Islet of Langerhans (tissue), 1 donor: ENCODE measurements around the gene FLYWCH1.

Source experiments
- FAIRE-seq: peaks from one replicate; lab custom pipeline; 2011; peaks lifted over from hg19 to GRCh38; lab: Jason Lieb, UNC

FLYWCH1 gene

DNA sequence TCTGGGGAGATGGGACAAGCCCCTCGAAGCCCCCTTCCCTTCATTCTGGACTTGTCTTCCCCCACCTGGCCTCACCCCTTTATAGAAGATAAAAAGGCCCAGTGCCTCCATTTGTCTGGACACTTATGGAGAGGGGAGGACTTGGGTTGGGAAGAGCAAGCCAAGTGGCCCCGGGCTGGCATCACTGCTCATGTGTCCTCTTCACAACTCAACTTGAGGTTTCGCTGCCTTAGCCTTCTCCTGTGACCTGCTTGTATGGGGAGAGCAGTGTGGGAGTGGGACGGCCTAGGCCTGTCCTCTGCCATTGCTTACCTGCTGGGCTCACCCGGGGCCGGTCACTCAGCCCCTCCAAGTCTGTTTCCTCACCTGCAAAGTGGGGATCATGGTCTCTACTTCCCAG, 58.8 kb downstream of the FLYWCH1 start:
- FAIRE-seq, result no peak

DNA sequence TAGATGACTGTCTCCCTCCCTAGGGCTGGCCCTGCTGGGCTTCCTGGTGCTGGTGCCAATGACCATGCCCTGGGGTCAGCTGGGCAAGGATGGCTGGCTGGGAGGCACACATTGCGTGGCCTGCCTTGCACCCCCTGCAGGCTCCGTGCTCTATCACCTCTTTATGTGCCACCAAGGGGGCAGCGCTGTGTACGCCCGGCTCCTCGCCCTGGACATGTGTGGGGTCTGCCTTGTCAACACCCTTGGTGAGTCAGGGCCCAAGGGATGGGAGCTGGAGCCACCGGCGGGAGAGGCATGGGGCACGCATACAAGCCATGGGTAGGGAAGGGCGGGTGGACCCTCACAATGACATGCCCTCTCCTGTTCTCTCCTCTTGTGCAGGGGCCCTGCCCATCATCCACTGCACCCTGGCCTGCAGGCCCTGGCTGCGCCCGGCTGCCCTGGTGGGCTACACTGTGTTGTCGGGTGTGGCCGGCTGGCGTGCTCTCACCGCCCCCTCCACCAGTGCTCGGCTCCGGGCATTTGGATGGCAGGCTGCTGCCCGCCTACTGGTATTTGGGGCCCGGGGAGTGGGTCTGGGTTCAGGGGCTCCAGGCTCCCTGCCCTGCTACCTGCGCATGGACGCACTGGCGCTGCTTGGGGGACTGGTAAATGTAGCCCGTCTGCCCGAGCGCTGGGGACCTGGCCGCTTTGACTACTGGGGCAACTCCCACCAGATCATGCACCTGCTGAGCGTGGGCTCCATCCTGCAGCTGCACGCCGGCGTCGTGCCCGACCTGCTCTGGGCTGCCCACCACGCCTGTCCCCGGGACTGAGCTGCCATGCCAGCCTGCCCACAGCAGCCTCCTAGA, 59.6 kb downstream of the FLYWCH1 start:
- no peak for FAIRE-seq

DNA sequence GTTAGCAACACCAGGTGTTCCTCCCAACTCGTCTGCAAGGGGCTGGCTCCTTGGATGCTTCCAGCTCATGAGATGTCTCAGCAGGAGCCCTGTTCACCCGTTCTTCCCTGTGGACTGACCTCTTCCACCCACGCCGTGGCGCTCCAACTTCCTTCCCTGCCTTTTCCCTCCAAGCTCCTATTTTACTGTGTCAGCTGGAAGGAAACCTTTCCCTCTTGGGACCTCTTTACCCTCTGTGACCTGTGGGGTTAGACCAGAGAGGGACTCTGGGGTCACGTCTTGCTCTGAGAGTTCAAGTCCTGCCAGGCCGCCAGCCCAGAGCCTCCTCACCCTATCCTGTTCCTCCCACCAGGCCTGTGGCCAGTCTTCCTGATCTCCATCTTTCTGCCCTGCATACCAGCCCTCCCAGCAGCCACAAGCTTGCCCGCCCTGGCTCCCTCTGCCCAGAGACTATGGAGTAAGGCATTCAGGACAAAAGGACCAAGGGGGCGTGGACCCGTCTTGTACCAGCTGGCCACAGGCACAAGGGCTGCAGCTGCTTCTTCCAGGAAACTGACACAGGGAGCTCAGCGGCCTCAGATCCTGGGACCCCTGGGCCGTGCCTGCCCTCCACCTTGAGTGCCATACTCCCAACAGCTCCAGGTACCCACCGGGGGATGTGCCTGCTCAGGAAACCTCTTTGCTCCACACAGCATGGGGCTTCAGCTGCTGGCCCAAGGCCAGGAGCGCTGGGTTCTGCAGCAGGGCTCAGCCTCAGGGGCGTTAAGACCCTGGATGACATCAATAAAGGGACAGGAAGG, 60.5 kb downstream of the FLYWCH1 start:
- no peak for FAIRE-seq

DNA sequence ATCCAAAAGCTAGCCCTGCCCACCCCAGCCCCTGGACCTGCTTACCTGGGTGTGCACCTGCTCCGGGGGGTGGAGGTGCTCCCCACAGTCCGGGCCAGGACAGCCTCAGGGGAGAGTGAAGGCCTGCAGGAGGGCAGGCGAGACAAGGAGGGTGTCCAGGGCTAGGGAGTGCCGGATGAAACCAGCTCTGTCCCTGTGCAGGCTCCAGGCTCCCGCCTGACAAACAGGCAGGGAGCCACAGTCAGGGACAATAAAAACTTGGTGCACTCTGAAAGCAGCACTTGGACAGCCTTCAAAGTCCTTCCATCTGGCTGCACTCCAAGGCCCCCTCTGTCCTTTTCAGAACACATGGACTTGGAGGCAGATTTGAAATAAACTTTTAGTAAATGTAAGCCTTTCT, 61.4 kb downstream of the FLYWCH1 start:
- FAIRE-seq, result no peak

DNA sequence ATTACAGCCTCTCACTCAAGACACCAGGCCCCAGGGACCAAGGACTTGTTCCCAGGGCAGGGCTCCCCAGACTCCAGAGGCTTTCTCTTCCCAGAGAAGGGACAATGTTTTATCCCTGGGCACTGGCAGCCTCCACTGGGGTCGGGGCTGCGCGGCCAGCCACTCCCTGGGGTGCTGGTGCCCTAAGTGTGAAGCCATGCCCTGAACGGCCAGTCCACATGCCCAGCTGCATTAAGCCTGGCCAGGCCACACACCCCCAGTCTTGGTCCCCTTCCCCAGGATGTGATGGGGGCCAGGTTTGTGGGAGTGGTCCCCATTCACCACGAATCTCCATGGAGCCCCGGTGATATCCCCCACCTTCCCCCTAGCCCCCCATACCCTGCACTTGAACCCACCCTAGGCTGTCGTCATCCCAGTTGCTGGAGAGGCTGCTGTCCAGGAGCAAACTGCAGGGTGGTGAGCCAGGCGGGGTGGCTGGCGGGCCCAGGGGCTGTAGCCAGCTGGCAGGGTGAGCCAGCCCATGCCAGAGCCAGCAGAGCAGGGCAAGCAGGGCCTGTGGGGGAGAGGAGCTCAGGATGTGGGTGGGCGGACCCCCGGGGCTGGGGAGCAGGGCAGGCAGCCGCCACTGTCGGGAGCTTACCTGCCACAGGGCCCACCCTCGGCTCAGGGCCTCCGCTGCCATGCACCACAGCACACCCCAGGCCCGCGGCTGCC, 62.0 kb downstream of the FLYWCH1 start:
- FAIRE-seq, result no peak

DNA sequence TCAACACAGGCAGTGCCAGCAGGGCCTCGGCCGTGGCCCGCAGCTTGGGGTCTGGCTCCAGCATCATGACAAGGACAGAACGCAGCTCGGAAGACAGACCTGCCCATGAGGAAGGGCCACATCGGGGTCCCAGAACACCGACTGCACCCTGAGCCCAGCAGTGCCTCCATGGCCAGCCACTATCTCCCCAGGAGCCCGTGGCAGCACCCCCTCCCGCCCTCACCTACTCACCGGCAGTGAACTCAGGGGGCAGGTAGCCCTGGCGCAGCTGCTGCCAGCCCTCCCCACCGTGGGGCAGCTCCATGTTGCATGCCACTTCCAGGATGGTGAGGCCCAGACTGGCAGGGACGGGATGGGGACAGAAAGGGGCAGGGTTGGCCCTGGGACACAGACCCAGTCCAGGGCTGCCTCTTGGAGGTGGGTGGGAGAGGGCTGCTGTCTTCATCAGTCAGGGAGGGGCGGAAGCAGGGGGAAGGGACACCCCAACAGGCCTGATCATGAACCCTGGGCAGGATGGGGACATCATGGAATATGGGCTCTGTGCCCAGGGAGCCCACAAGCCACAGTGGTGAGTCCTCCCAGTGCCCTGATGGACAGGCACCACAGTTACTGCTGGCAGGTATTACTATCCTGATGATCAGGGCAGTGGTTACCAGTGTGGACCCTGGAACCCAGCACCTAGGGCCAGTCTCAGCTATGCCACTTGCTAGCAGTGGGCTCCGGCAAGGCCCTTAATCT, 62.8 kb downstream of the FLYWCH1 start:
- no peak for FAIRE-seq

DNA sequence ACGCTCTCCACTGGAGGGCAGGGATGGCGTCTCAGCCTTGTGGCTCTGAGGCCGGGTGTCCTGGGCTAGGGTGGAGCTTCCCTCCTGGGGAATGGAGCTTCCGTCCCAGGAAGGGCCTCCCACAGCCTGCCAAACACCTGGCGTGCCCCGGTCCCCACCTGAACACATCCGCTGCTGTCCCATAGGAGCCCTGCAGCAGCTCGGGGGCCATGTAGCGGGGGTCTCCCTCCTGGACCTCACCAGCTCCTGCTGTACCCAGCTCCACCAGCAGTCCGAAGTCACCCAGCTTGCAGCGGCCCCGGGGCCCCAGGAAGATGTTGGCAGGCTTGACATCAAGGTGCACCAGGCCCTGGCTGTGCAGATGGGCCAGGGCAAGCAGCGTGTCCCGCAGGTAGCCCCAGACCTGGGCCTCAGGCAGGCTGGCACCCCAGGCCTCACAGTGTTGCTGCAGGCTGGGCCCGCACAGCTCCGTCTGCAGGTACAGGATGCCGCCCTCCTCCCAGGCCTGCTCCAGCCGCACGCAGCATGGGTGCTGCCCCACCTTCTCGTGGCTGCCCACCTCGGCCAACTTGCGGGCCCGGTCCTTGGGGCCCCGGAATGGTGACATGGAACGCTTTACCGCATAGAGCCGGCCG, 63.5 kb downstream of the FLYWCH1 start:
- FAIRE-seq, result no peak

DNA sequence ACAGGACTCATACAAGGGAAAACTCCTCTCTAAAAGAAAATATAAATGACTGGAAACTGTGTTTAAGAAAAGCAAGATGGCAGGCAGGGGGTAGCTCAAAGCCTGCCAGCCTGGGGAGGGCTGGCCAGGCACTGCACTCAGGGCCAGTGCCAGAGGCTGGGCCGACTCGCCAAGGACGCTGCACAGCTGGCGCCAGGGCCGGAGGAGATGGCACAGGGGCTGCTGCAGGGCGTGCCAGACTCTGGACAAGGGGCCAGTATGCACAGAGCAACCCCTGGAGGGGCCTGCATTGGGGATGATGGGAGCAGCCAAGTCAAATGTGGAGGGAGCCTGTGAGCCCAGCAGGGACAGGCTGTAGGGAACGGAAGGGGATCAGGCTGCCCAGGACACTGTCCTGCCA, 64.5 kb downstream of the FLYWCH1 start:
- FAIRE-seq, result no peak

DNA sequence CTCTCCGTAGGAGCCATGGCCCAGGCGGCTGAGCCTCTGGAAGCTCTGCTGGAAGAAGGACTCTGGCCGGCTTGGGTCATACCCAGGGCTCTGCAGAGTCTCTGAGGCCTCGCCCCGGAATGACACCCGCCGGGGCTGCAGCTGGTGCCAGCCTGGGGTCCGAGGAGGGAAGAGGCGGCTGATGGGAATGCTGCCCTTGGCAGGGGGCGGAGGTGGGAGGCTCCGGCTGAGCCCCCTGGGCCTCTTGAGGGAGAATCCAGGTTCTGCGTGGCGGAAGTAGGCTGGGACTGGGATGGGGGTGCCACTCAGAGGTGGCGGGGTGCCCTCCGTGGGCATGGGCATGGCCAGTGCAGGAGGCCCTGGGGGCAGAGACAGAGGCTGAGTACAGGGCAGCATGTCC, 64.9 kb downstream of the FLYWCH1 start:
- FAIRE-seq, result no peak

DNA sequence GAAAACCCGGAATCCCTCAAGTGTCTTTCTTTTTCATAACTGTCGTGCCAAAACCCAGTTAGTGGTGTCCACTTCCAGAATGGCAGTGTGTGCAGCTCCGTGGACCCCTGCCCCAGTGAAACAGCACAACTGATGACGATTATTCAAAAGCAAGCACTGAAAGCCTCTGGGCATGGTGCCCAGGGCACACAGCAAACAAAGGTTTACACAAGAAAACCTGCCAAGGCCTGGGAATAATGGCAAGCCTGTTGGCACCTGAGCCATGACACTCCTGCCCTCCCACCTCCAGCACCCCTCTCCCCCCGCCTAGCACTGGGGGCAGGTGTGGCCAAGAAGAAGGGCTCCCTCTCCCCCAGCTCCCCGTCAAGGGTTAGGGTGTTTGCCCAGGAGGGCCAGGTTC, 65.7 kb downstream of the FLYWCH1 start:
- FAIRE-seq, result no peak

DNA sequence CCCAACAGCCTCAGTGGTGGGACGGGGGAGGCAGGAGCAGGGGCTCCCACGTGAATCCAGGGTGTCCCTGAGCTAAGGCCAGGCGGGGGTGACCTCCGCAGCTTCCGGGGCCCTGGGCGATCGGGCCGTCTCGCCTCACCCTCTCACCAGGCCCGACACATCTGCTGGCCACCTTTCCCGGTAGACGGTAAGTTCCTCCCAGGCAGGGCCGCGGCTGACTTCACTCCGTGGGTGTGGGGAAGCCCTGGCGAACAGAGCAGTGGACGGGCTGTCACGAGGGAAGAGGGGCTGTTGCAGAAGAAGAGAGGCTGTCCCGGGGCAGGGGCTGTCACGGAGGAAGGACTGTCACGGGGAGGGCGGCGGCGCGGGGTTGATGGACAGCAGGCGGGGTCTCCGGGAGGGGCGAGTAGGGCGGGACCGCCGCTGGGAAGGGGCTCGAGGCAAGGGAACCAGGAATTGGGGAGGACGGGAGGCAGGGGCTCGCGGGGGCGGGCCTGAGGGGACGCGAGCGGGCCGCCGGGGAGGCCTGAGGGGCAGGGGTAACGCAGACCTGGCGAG, 68.0 kb downstream of the FLYWCH1 start:
- no peak for FAIRE-seq

DNA sequence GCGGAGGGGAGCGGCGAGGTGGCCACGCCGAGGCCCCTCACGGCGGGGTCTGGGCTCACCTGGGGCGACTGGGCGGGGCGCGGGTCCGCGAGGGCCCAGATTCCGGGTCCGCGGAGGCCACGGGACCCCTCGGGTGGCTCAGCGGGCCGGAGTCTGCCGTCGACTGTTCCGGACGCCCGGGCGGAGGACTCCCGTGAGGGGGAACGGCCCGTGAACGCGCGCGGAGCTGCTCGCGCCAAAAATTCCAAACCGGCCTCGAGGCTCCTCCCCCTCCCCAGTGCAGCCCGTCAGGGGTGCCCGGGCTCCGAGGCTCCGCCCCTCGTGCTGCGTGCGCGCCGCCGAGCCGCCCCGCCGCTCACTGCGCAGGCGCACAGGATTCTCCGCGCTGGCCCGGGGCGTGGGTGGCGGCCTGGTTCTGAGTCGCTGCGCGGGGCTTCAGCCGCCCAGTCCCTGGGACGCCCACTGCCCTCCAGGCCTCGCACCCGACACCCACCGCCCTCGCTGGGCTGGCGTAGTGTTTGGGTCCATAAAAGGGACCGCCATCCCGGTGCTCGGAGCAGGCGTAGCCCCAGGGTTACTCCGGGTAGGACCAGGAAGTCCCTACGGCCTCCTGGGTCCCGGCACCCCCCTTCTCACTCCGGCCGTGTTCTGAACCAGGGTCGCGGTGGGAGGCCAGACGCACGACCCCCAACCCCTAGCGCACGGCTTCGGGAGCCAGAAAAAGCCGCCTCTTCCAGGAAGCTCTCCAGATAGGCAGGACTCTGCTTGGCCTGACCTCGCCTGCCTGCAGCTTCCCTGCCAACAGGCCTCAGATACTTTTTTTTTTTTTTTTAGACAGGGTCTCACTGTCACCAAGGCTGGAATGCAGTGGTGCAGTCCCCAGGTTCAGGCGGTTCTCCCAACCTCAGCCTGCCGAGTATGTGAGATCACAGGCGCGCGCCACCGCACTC, 68.8 kb downstream of the FLYWCH1 start, which contains the start of gene PKMYT1:
Gene PKMYT1, minus strand, starts transcription at position 220 of the 950 bp plus-strand sequence. CDS start 789 bp downstream, outside the sequence.
- no peak for FAIRE-seq

DNA sequence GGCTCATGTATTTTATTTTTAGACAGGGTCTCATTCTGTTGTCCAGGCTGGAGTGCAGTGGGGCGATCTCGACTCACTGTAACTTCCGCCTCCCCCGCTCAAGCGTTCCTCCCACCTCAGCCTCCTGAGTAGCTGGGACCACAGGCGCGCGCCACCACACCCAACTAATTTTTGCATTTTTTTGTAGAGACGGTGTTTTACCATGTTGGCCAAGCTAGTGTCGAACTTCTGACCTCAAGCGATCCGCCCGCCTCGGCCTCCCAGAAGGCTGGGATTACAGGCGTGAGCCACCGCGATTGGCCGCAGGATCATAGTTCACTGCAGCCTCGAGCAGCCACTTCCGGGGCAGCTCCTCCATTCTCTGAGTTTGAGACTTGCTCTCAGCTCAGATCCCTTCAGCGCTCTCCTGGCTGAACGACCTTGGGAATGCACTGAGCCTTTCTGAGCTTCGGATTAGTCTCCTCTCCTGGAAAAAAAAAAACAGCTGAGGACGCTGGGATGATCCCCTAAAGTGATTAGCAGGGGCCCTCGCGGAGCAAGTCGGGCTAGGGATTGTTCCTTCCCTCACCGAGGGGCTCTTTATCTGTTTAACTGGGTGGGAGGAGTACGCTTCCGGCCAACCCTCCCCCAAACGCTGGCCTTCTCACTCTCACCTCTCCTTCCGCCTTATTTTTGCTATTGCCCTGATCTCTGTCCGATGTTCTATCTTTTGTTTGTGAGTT, 69.6 kb downstream of the FLYWCH1 start:
- no peak for FAIRE-seq

DNA sequence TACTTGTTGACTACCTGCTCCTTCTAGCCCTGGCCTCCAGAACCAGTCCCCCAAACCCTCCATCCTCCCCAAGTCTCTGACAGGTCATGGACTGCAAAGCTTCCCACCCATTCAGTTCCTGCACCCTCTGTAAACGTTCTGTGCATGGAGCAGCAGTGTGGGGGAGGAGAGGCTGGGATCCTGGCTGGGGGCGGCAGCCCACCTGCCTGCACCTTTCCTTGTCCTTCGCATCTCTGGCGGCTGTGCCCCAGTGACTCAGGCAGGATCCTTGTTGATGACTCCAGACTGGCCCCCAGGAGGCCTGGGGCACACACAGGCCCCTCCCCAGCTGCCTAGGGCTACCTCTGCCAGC, 70.1 kb downstream of the FLYWCH1 start:
- no peak for FAIRE-seq

DNA sequence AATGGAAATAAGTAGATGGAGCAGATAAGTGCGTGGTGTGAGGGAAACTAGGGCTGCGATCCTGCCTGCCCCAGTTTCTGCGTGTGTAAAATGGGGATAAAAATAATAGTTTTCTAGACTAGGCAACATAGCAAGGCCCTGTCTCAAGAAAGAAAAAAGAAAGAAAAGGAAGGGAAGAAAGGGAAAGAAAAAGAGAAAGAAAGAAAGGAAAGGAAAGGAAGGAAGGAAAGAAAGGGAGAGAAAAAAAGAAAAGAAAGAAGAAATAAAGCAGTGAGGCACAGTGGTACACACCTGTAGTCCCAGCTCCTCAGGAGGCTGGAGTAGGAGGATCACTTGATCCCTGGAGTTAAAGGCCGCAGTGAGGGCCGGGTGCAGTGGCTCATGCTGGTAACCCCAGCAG, 70.7 kb downstream of the FLYWCH1 start:
- no peak for FAIRE-seq

DNA sequence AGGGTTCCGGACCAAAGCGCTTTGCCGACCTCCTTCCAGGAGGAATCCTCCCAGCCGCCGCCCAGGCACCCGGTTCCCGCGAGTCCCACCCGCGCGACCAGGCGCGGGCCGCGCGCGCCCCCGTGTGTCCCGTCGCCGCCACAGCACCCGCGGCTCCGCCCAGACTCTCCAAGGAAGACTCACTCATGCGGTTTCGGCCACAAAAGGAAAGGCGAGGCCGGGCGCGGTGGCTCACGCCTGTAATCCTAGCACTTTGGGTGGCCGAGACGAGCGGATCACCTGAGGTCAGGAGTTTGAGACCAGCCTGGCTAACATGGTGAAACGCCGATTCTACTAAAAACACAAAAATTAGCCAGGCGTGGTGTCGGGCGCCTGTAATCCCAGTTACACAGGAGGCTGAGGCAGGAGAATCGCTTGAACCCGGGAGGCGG, 72.0 kb downstream of the FLYWCH1 start:
- FAIRE-seq, result no peak

DNA sequence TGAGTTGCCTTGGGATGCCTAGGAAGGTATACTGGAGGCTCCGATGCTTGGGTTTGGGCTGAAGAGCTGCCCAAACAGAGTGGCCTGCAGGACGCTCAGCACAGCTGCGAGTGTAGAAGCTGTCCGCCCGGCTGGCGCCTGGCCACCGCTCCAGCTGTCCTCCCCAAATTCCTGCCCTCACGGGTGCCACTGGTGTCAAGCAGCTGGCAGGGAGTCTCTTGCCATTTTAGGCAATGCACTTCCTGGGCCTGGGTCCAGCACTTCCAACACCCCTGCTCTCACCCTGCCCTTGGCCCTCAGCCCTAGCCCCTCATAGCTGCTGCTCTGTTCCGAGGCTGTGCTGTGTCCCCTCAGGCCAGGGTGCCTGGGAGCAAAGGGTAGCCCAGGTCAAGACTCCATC, 73.7 kb downstream of the FLYWCH1 start:
- FAIRE-seq, result no peak

DNA sequence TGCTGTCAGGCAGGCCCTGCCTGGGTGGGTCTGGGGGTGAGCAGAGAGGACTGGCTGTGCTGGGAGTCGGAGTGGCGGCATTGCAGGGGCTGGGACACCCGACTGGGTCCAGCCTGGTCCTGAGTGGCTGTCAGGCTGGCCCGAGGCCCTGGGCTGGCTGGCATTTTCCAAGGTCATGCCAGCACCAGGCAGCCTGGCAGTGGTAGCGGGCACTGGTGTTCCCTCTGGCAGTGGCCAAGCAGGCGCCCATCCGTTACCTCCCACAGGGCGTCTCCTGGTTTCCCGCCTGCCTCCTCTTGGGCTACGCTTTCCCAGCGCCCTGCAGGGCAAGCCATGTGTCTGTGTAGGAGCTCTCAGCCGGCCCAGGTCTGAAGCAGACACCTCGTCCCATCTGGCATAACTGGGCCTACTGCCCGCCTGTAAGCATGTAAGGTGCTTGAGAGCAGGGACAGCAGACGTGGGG, 74.2 kb downstream of the FLYWCH1 start:
- no peak for FAIRE-seq

DNA sequence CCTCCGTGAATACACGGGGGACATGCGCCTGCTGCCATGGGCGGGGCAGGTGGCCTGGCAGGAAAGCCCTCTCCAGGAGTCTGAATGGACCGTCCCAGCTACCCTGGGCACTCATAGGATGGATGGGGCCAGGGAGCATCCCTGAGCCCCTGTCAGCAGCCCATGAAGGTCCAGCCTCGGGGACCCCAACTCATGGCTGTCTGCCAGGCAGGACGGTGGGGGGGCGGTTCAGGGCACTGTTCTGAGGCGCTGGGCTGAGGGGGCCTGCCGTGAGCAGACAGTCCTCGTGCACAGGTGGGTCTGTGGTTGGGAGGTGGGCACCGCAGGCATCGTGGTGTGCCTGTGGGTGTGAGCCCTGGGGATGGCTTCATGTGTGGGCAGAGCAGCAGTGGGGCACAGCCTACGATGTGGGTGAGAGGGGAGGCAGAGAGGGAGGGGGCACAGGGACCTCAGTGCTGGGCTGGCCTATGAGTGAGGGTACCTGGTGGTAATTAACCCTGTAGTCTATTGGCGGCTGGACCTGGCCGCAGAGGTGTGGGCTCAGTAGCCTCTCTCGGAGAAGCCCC, 75.0 kb downstream of the FLYWCH1 start:
- FAIRE-seq, result no peak
